GM10248 (cell line): ENCODE measurements around the gene CFD.

Experiments used
- CTCF ChIA-PET: fragments of 300-600 bp; sonication (Branson Sonifier 250); formaldehyde crosslinking; extraction: SDS; loops from one replicate; lab custom pipeline; 2021; ENCODE audit warnings: antibody characterized with exemption; lab: Yijun Ruan, JAX
- POLR2A ChIA-PET: fragments of 350-650 bp; sonication (Branson Sonifier 250); formaldehyde crosslinking; extraction: SDS; loops from one replicate; lab custom pipeline; 2020; ENCODE audit warnings: antibody characterized with exemption; lab: Yijun Ruan, JAX
- DNase-seq: peaks from one replicate; pipeline ENCODE4 v3.0.0; 2012; ENCODE audit errors: extremely low spot score
- CTCF ChIP-seq: IDR thresholded peaks from 2 replicates; pipeline ENCODE4 v1.5.1; 2012; ENCODE audit warnings: mild to moderate bottlenecking, low read depth; ENCODE audit errors: extremely low read depth, missing control alignments, control extremely low read depth

The CFD gene

DNA sequence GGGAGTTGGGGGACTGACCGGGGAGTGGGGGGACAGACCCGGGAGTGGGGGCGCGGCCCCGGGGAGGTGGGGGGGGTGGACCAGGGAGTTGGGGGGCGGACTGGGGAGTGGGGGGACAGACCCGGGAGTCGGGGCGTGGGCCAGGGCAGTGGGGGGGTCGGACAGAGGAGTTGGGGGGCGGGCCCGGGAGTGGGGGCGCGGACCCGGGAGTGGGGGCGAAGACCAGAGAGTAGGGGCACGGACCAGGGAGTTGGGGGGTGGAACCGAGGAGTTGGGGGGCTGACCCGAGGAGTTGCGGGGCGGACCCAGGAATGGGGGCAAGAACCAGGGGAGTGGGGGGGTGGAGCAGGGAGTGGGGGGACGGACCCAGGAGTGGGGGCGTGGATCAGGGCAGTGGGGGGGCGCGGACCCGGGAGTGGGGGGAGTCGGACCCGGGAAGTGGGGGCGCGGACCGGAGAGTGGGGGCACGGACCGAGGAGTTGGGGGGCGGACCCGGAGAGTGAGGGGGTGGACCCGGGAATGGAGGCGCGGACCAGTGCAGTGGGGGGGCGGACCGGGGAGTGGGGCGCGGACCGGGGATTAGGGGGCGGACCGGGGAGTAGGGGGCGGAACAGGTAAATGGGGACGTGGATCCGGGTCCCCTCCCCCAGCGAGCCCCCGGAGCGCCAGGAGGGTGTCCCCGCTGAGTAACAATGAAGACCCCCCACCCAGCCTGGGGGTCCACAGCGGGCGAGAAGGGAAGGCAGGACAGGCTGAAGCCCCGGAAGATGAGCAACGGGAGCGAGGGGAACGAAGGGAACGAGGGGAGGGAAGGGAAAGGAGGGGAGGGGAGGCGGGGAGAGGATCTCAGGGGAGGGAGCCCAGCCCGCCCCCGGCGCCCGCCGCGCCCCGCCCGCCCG, 53.0 kb downstream of the CFD start:
- ChIA-PET CTCF (interaction anchor here (1.0 kb wide), 1 partner anchor 10 kb away, joined by 3 read pairs; no protein-coding TSS in a partner anchor), POLR2A (no interaction called here)
- DNase-seq, result no peak
- no peak for TF ChIP-seq CTCF
